HEK293 (cell line): ENCODE data around the gene LGALS3BP.

Experiments used
- AEBP2 ChIP-seq: fragments of 450-650 bp; formaldehyde crosslinking; IDR thresholded peaks from 2 replicates; pipeline ENCODE4 v1.5.1; 2016; ENCODE audit warnings: missing biosample characterization, missing genetic modification characterization, borderline replicate concordance
- ATF2 ChIP-seq: fragments of 450-650 bp; formaldehyde crosslinking; IDR thresholded peaks from 2 replicates; pipeline ENCODE4 v1.5.1; 2016; ENCODE audit warnings: missing biosample characterization, missing genetic modification characterization, low read depth
- BCL11B ChIP-seq: fragments of 450-650 bp; formaldehyde crosslinking; IDR thresholded peaks from 2 replicates; pipeline ENCODE4 v1.5.1; 2016; ENCODE audit warnings: low read depth, missing biosample characterization, missing genetic modification characterization
- EGR2 ChIP-seq: fragments of 450-650 bp; formaldehyde crosslinking; IDR thresholded peaks from 2 replicates; pipeline ENCODE4 v1.5.1; 2016; ENCODE audit warnings: low read depth, missing biosample characterization, missing genetic modification characterization
- GFI1B ChIP-seq: fragments of 450-650 bp; formaldehyde crosslinking; IDR thresholded peaks from 2 replicates; pipeline ENCODE4 v1.5.1; 2016; ENCODE audit warnings: missing biosample characterization, missing genetic modification characterization
- HIC1 ChIP-seq: fragments of 450-650 bp; formaldehyde crosslinking; IDR thresholded peaks from 2 replicates; pipeline ENCODE4 v1.5.1; 2016; ENCODE audit warnings: missing biosample characterization, missing genetic modification characterization
- HOXD13 ChIP-seq: sonication (generic); formaldehyde crosslinking; IDR thresholded peaks from 2 replicates; pipeline ENCODE4 v1.8.0; 2022; ENCODE audit warnings: missing genetic modification reagents, borderline replicate concordance
- KLF16 ChIP-seq: fragments of 450-650 bp; formaldehyde crosslinking; IDR thresholded peaks from 2 replicates; pipeline ENCODE4 v1.5.1; 2017; ENCODE audit warnings: missing biosample characterization, missing genetic modification characterization
- MEIS1 ChIP-seq: sonication (generic); formaldehyde crosslinking; IDR thresholded peaks from 2 replicates; pipeline ENCODE4 v1.8.1; 2022; ENCODE audit warnings: missing genetic modification reagents, mild to moderate bottlenecking, borderline replicate concordance
- PRDM2 ChIP-seq: fragments of 450-650 bp; formaldehyde crosslinking; IDR thresholded peaks from 2 replicates; pipeline ENCODE4 v1.5.1; 2016; ENCODE audit warnings: missing biosample characterization, missing genetic modification characterization, borderline replicate concordance
- PRDM6 ChIP-seq: fragments of 450-650 bp; formaldehyde crosslinking; IDR thresholded peaks from 2 replicates; pipeline ENCODE4 v1.5.1; 2017; ENCODE audit warnings: missing biosample characterization, missing genetic modification characterization
- RBAK ChIP-seq: fragments of 450-650 bp; formaldehyde crosslinking; IDR thresholded peaks from 2 replicates; pipeline ENCODE4 v1.5.1; 2016; ENCODE audit warnings: missing biosample characterization, missing genetic modification characterization
- SP3 ChIP-seq: fragments of 450-650 bp; formaldehyde crosslinking; IDR thresholded peaks from 2 replicates; pipeline ENCODE4 v1.5.1; 2016; ENCODE audit warnings: missing biosample characterization, missing genetic modification characterization
- SP7 ChIP-seq: fragments of 450-650 bp; formaldehyde crosslinking; IDR thresholded peaks from 2 replicates; pipeline ENCODE4 v1.5.1; 2016; ENCODE audit warnings: missing biosample characterization, missing genetic modification characterization
- ZEB2 ChIP-seq: fragments of 450-650 bp; formaldehyde crosslinking; IDR thresholded peaks from 2 replicates; pipeline ENCODE4 v1.5.1; 2016; ENCODE audit warnings: missing biosample characterization, missing genetic modification characterization
- ZNF174 ChIP-seq: fragments of 450-650 bp; formaldehyde crosslinking; IDR thresholded peaks from 2 replicates; pipeline ENCODE4 v1.5.0; 2017; ENCODE audit warnings: missing biosample characterization, mild to moderate bottlenecking, missing genetic modification characterization
- ZNF311 ChIP-seq: fragments of 450-650 bp; formaldehyde crosslinking; IDR thresholded peaks from 2 replicates; pipeline ENCODE4 v1.5.1; 2017; ENCODE audit warnings: missing biosample characterization, missing genetic modification characterization, borderline replicate concordance
- ZNF341 ChIP-seq: fragments of 450-650 bp; formaldehyde crosslinking; IDR thresholded peaks from 2 replicates; pipeline ENCODE4; 2016; ENCODE audit warnings: low read depth, missing biosample characterization, missing genetic modification characterization
- ZNF354C ChIP-seq: fragments of 450-650 bp; formaldehyde crosslinking; IDR thresholded peaks from 2 replicates; pipeline ENCODE4 v1.5.1; 2016; ENCODE audit warnings: missing biosample characterization, missing genetic modification characterization, low read depth, borderline replicate concordance
- ZNF488 ChIP-seq: fragments of 450-650 bp; formaldehyde crosslinking; IDR thresholded peaks from 2 replicates; pipeline ENCODE4 v1.5.1; 2016; ENCODE audit warnings: missing biosample characterization, missing genetic modification characterization
- ZNF610 ChIP-seq: fragments of 450-650 bp; formaldehyde crosslinking; IDR thresholded peaks from 2 replicates; pipeline ENCODE4 v1.5.1; 2016; ENCODE audit warnings: missing biosample characterization, missing genetic modification characterization, borderline replicate concordance
- ZNF639 ChIP-seq: fragments of 450-650 bp; formaldehyde crosslinking; IDR thresholded peaks from 2 replicates; pipeline ENCODE4 v1.5.1; 2016; ENCODE audit warnings: missing biosample characterization, missing genetic modification characterization
- ZNF658 ChIP-seq: fragments of 450-650 bp; formaldehyde crosslinking; IDR thresholded peaks from 2 replicates; pipeline ENCODE4; 2016; ENCODE audit warnings: missing biosample characterization, missing genetic modification characterization
- ZNF747 ChIP-seq: fragments of 450-650 bp; formaldehyde crosslinking; IDR thresholded peaks from 2 replicates; pipeline ENCODE4 v1.5.1; 2016; ENCODE audit warnings: missing biosample characterization, missing genetic modification characterization
- ZSCAN23 ChIP-seq: fragments of 450-650 bp; formaldehyde crosslinking; IDR thresholded peaks from 2 replicates; pipeline ENCODE4 v1.5.1; 2016; ENCODE audit warnings: missing biosample characterization, missing genetic modification characterization

The LGALS3BP gene

GRCh38 chr17:78933959-78934568, 45.7 kb downstream of the LGALS3BP start (continued):
- TF ChIP-seq ZNF610 (no peak), ZNF639 (tag by site-specific recombination) (peak; percentile 88), PRDM6 (tag by site-specific recombination) (no peak), ZNF747 (tag by site-specific recombination) (no peak), ZSCAN23 (tag by site-specific recombination) (no peak), PRDM2 (tag by site-specific recombination) (no peak), ZNF311 (no peak), SP7 (peak; percentile 99), ATF2 (peak; percentile 99), BCL11B (no peak), ZNF174 (tag by site-specific recombination) (no peak), RBAK (tag by site-specific recombination) (no peak), GFI1B (tag by site-specific recombination) (no peak), HIC1 (peak; percentile 89), ZEB2 (tag by site-specific recombination) (peak; percentile 91), ZNF354C (no peak), ZNF488 (tag by site-specific recombination) (no peak), EGR2 (tag by site-specific recombination) (peak; percentile 60; the same call in 1 of the 2 replicates), SP3 (tag by site-specific recombination) (peak; percentile 73), MEIS1 (CRISPR knock-in tag) (no peak), KLF16 (peak; percentile 87), HOXD13 (CRISPR knock-in tag) (no peak), ZNF658 (tag by site-specific recombination) (no peak), ZNF341 (peak; percentile 97), AEBP2 (tag by site-specific recombination) (no peak)
